Vagina (tissue), 2 donors: ENCODE results near the gene MIOS. TPM values are rescaled to one million over a fixed set of nuclear protein-coding genes. Genes with fewer than 3 reads are reported as not detected.

Source experiments
- DNase-seq, 2 donors: peaks; one replicate each; pipeline ENCODE4 v3.0.0-alpha.2; 2017; ENCODE audit errors: extremely low spot score in 2 of 2
- H3K27ac ChIP-seq: fragments of 200-600 bp; sonication (generic); one replicate; pipeline ENCODE4 v1.5.1; 2019
- H3K27me3 ChIP-seq: fragments of 200-600 bp; sonication (generic); one replicate; pipeline ENCODE4 v1.5.1; 2019
- H3K36me3 ChIP-seq, 2 donors: fragments of 200-600 bp; sonication (generic); one replicate each; pipeline ENCODE4 v1.5.1; 2017 to 2019
- H3K4me1 ChIP-seq: fragments of 200-600 bp; sonication (generic); one replicate; pipeline ENCODE4 v1.5.1; 2019
- H3K4me3 ChIP-seq, 2 donors: fragments of 200-600 bp; sonication (generic); 1 replicate in 1 of 2; 2 replicates in 1 of 2; pipeline ENCODE4 v1.5.1; 2016 to 2019
- H3K9me3 ChIP-seq: fragments of 200-600 bp; sonication (generic); one replicate; pipeline ENCODE4 v1.5.1; 2019
- POLR2A ChIP-seq, 2 donors: fragments of 450-650 bp; IDR thresholded peaks; one replicate each; pipeline ENCODE4 v1.6.1; 2017; ENCODE audit warnings: antibody characterized with exemption in 2 of 2, mild to moderate bottlenecking in 2 of 2, moderate library complexity in 2 of 2
- POLR2AphosphoS5 ChIP-seq, 2 donors: sonication (generic); formaldehyde crosslinking; IDR thresholded peaks; one replicate each; pipeline ENCODE4 v1.9.0; 2017; ENCODE audit warnings: antibody characterized with exemption in 2 of 2, mild to moderate bottlenecking in 2 of 2, low read depth in 1 of 2; ENCODE audit not compliant: insufficient read depth in 1 of 2
- intact Hi-C: fragments of 100-400 bp; cut with DNase I; formaldehyde crosslinking; loops from one replicate; pipeline ENCODE4 v1.15.1; 2023
- total RNA-seq: library from RNA; depleted of rRNA; stranded (reverse); fragments of >200 nt; gene quantifications from one replicate; pipeline ENCODE4 v1.2.3, GENCODE V29; 2016
- TF ChIP-seq, protein P1 (sequence below), 3 experiments: fragments of 450-650 bp in 2 of 3; fragments of 200-600 bp in 1 of 3; sonication (generic) in 1 of 3; IDR thresholded peaks; one replicate each; pipeline ENCODE4 v1.5.1; 2017 to 2019; ENCODE audit warnings: antibody characterized with exemption in 3 of 3, mild to moderate bottlenecking in 2 of 3, moderate library complexity in 2 of 3

MIOS gene
- total RNA-seq, 1 donor from 2014 or later: 50.1 TPM

DNA sequence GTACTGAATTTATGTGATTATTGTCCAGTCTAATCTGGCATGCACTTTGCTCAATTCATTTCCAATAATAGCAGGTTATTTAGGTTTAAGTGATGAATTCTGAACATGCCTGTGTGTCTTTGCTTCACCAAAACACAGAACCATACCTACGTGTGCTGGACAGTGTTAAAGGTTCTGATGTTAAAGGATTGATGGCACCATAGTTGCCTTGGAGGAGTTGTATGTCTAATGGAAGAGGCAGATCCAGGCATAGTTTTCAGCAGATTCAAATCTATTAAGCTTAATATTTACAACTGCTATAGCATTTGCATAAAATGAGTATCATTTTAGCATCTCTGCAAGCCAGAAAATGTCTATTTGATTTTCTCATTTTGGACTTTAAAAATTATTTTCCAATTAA is 45.8 kb downstream of the MIOS start:
- Histone ChIP-seq H3K27ac (no peak overlapping the region), H3K4me1 (no peaks in the 10 kb centered on the region), H3K36me3 (peaks cover 0 to 8% of the 10 kb centered on the region in 2 donors), H3K9me3 (no peaks in the 10 kb centered on the region), H3K27me3 (no peaks in the 10 kb centered on the region), H3K4me3 (no peak overlapping the region)
- TF ChIP-seq POLR2A (IDR thresholded peaks at IDR 0.05) (no peak), POLR2AphosphoS5 (IDR thresholded peaks at IDR 0.05; ENCODE audit: insufficient read depth in 1 of 2, low read depth in 1 of 2) (no peak)
- TF ChIP-seq, protein P1, sequence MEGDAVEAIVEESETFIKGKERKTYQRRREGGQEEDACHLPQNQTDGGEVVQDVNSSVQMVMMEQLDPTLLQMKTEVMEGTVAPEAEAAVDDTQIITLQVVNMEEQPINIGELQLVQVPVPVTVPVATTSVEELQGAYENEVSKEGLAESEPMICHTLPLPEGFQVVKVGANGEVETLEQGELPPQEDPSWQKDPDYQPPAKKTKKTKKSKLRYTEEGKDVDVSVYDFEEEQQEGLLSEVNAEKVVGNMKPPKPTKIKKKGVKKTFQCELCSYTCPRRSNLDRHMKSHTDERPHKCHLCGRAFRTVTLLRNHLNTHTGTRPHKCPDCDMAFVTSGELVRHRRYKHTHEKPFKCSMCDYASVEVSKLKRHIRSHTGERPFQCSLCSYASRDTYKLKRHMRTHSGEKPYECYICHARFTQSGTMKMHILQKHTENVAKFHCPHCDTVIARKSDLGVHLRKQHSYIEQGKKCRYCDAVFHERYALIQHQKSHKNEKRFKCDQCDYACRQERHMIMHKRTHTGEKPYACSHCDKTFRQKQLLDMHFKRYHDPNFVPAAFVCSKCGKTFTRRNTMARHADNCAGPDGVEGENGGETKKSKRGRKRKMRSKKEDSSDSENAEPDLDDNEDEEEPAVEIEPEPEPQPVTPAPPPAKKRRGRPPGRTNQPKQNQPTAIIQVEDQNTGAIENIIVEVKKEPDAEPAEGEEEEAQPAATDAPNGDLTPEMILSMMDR (IDR thresholded peaks at IDR 0.05): no peak
- DNase-seq: no peak
- intact Hi-C loops: no loop called here

DNA sequence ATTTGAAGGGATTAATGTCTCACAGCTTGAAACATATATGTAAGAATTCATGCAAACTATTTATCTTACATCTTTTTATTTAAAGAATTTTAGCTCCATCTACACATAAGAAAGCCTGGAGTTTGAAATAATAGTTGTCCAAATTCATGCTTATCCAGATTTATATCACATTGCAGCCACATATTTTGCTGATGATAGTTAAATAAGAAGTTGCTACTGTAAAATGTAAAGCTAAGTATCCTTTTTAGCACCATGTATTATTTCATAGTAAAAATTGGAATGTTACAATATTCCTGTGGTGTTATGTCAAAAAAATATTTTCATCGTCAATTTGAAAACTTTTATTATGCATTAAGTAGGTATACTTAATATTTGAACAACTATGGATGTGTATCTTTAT is 46.5 kb downstream of the MIOS start:
- DNase-seq: no peak
- Histone ChIP-seq H3K27me3 (no peaks in the 10 kb centered on the region), H3K36me3 (peaks cover 0 to under 1% of the 10 kb centered on the region in 2 donors), H3K4me1 (no peaks in the 10 kb centered on the region), H3K27ac (no peak overlapping the region), H3K9me3 (no peaks in the 10 kb centered on the region), H3K4me3 (no peak overlapping the region)
- intact Hi-C loops: no loop called here
- TF ChIP-seq POLR2AphosphoS5 (IDR thresholded peaks at IDR 0.05; ENCODE audit: insufficient read depth in 1 of 2, low read depth in 1 of 2) (no peak), POLR2A (IDR thresholded peaks at IDR 0.05) (no peak)
- TF ChIP-seq, protein P1 (IDR thresholded peaks at IDR 0.05): no peak

DNA sequence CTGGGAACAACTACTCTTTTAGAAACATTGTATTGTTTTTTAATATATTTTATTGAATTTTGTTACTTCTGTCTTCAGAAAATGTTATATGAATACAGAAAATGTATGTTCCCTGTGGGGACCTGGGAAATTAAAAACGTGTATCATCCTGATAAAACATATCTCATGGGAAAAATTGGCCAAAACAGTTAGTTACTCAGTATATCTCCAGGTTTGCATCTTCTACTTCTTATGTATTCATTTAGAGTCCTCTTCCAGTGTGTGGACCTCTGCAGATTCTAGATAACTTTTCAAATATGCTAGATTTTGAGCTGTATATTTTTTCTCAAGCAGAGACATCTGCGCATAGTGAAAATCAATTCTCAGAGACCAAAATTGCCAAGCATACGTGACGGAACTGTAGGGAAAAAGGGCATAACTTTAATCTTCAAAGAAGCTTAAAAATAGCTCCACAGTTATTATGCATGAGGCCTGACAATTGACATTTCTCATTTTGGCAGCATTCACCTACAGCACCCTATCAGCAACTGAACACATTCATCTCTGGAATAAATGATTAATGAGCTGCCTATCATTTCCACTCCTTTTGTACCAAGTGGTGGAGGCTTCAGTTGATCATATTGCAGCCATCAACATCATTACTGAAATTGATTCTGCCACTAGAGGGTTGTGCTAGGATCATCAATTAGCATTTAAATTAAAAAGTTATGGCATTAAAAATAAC is 47.5 kb downstream of the MIOS start:
- no peak for DNase-seq
- TF ChIP-seq POLR2A (IDR thresholded peaks at IDR 0.05): no peak
- no peak for TF ChIP-seq POLR2AphosphoS5 (IDR thresholded peaks at IDR 0.05; ENCODE audit: insufficient read depth in 1 of 2, low read depth in 1 of 2)
- TF ChIP-seq, protein P1 (IDR thresholded peaks at IDR 0.05): no peak

DNA sequence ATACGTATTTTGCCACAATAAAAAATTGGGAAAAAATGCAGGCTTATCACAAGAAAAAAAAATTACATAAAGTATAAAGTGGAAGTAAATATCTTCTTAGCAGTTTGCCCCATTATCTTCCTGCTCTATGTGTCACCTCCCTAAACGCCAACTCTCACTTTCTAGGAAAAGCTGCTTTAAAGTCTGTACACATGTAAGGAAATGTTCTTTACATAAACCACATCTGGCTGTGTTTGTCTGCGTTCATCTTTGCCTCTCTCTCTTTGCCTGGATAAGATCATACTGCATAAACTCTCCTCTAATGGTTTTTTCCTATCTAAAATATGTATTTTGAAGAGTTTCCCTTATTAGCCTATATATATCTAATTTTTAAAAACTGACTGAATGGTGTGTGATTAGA is 50.9 kb downstream of the MIOS start:
- no peak overlapping the region for H3K27ac ChIP-seq
- H3K36me3 ChIP-seq: no peaks in the 10 kb centered on the region
- H3K4me1 ChIP-seq: no peaks in the 10 kb centered on the region
- H3K4me3 ChIP-seq: no peak overlapping the region
- DNase-seq: no peak
- H3K9me3 ChIP-seq: no peaks in the 10 kb centered on the region
- no peaks in the 10 kb centered on the region for H3K27me3 ChIP-seq
- intact Hi-C loops: no loop called here
- TF ChIP-seq POLR2A (IDR thresholded peaks at IDR 0.05): no peak
- TF ChIP-seq, protein P1 (IDR thresholded peaks at IDR 0.05): no peak
- TF ChIP-seq POLR2AphosphoS5 (IDR thresholded peaks at IDR 0.05; ENCODE audit: insufficient read depth in 1 of 2, low read depth in 1 of 2): no peak

More for the DNA sequence above, 47.5 kb downstream of the MIOS start:
- H3K4me3 ChIP-seq: no peak overlapping the region
- H3K36me3 ChIP-seq: no peaks in the 10 kb centered on the region
- no peaks in the 10 kb centered on the region for H3K4me1 ChIP-seq
- H3K9me3 ChIP-seq: no peaks in the 10 kb centered on the region
- intact Hi-C loops: no loop called here
- H3K27ac ChIP-seq: no peak overlapping the region
- no peaks in the 10 kb centered on the region for H3K27me3 ChIP-seq

DNA sequence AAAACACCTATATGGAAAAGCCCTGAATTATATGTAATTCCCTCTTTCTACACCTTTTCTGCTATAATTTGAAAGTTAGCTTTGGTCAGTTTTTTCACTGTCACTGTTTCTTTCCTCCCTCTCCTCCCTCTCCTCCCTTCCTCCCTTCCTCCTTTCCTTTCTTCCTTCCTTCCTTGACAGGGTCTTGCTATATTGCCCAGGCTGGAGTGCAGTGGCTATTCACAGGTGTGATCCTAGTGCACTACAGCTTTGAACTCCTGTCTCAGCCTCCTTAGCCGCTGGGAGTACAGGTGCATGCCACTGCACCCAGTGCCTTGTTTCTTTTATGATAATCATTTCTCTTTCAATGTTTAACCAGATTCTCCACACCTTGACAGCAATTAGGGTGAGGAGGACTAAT is 51.7 kb downstream of the MIOS start:
- no peak for DNase-seq
- Histone ChIP-seq H3K4me3 (no peak overlapping the region), H3K27me3 (no peaks in the 10 kb centered on the region), H3K36me3 (no peaks in the 10 kb centered on the region), H3K4me1 (no peaks in the 10 kb centered on the region), H3K27ac (no peak overlapping the region), H3K9me3 (no peaks in the 10 kb centered on the region)
- TF ChIP-seq POLR2AphosphoS5 (IDR thresholded peaks at IDR 0.05; ENCODE audit: insufficient read depth in 1 of 2, low read depth in 1 of 2): no peak
- TF ChIP-seq, protein P1 (IDR thresholded peaks at IDR 0.05): no peak
- no peak for TF ChIP-seq POLR2A (IDR thresholded peaks at IDR 0.05)
- intact Hi-C loops: no loop called here
